Subcutaneous abdominal adipose tissue (tissue), 5 donors: ENCODE data around the gene KCNT1.

Experiments
- H3K27ac ChIP-seq: one replicate; pipeline ENCODE4 v1.7.0; 2013; ENCODE audit warnings: low read depth, mild to moderate bottlenecking, inconsistent platforms, low read length, moderate library complexity
- H3K27me3 ChIP-seq, 5 donors: one replicate each; pipeline ENCODE4 v1.7.0; 2013; ENCODE audit warnings: low read length in 5 of 5, inconsistent platforms in 1 of 5; ENCODE audit not compliant: control insufficient read depth in 5 of 5, insufficient read depth in 4 of 5
- H3K36me3 ChIP-seq, 5 donors: one replicate each; pipeline ENCODE4 v1.7.0; 2013; ENCODE audit warnings: low read length in 5 of 5; ENCODE audit not compliant: control insufficient read depth in 5 of 5, insufficient read depth in 5 of 5
- H3K4me1 ChIP-seq, 5 donors: one replicate each; pipeline ENCODE4 v1.7.0; 2013; ENCODE audit warnings: low read length in 5 of 5, mild to moderate bottlenecking in 3 of 5, moderate library complexity in 1 of 5; ENCODE audit not compliant: control insufficient read depth in 5 of 5, insufficient read depth in 5 of 5
- H3K4me3 ChIP-seq, 5 donors: one replicate each; pipeline ENCODE4 v1.7.0; 2013; ENCODE audit warnings: low read length in 5 of 5, low read depth in 1 of 5
- H3K9ac ChIP-seq, 5 donors: one replicate each; pipeline ENCODE4 v1.7.0; 2013; ENCODE audit warnings: low read length in 5 of 5, mild to moderate bottlenecking in 4 of 5, moderate library complexity in 3 of 5
- H3K9me3 ChIP-seq, 5 donors: one replicate each; pipeline ENCODE4 v1.7.0; 2013; ENCODE audit warnings: low read length in 5 of 5; ENCODE audit not compliant: control insufficient read depth in 5 of 5
- donor health status: healthy.
- donor health status: healthy.
- donor health status: healthy.
- donor health status: healthy.
- donor health status: healthy.

The KCNT1 gene

DNA sequence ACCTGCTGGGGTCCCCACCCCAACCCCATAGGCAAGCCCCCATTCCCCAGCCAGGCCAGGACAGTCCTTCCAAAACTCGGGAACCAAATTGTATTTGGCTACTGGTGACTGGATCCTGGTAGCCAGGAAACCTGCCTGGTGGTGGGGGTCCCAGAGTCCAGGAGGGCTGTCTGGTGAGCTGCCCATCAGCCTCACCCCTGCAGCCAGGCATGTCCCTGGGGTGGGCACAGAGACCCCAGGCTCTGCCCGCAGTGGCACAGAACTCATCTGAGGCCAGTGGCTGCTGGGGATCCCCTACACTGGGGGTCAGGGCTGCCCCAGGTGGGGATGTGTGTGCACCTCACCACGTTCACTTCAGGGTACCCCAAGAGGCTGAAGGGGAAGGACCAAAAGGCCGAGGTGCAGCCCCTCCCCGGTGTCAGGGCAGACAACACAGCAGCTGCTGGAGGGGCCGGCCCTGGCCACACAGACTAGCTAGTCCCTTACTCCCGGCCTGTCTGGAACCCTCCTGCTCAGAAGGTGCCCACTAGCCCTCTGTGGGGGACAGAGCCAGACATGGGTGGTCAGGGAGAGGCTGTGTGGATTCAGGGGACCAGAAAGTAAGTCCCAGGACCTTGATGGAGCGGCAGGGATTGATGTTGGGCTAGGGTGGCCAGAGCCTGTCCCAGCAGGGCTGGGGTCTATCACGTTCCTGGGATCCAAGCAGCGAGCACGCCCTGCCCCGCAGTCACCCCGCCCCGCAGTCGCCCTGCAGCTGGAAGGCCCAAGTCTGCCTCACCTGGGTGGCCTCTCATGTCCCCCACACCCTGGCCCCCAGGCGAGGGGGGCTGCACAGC, 91.5 kb downstream of the KCNT1 start:
- H3K4me3 ChIP-seq: no peak overlapping the region
- H3K27ac ChIP-seq: no peak overlapping the region
- peaks cover 11 to 36% (median 25%) of the 10 kb centered on the region in 5 donors for H3K27me3 ChIP-seq

GRCh38 chr9:135794057-135794335, 92.0 kb downstream of the KCNT1 start:
- Histone ChIP-seq H3K9ac (no peak overlapping the region), H3K27me3 (peaks cover 11 to 34% (median 20%) of the 10 kb centered on the region in 5 donors), H3K4me3 (no peak overlapping the region), H3K27ac (no peak overlapping the region), H3K9me3 (no peaks in the 10 kb centered on the region), H3K4me1 (peaks cover 0 to 3% (median 0%) of the 10 kb centered on the region in 5 donors), H3K36me3 (no peaks in the 10 kb centered on the region)

More for the DNA sequence above, 91.5 kb downstream of the KCNT1 start:
- H3K9ac ChIP-seq: no peak overlapping the region
- peaks cover 0 to 3% (median 0%) of the 10 kb centered on the region in 5 donors for H3K4me1 ChIP-seq
- no peaks in the 10 kb centered on the region for H3K36me3 ChIP-seq
- H3K9me3 ChIP-seq: no peaks in the 10 kb centered on the region

DNA sequence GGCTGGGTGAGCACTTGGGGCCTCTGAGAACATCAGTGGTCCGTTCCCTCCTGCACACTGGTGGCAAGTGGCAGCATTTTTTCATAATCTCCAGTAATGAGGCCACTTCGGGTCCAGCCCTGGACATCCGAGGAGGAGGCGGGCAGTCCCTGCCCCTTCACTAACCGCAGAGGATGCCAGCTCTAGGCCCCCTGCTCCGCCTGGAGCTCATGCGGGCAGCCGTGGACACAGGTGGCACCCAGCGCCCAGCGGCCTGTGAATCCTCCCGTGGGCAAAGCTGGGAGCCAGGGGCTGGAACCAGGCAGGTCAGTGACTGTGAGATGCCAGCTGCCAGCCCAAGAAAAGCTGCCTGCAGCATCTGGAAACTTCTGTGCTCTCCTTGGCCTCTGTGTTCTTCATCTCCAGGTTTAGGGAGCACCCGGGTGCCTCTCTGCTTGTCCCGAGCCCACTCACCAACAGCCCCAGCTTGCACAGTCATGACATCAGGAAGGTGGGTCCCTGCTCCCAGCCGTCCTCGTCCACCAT, 92.4 kb downstream of the KCNT1 start:
- Histone ChIP-seq H3K4me3 (no peak overlapping the region), H3K27ac (no peak overlapping the region), H3K4me1 (peaks cover 0 to 3% (median 0%) of the 10 kb centered on the region in 5 donors), H3K36me3 (no peaks in the 10 kb centered on the region), H3K9ac (no peak overlapping the region), H3K9me3 (no peaks in the 10 kb centered on the region), H3K27me3 (peaks cover 10 to 32% (median 19%) of the 10 kb centered on the region in 5 donors)

DNA sequence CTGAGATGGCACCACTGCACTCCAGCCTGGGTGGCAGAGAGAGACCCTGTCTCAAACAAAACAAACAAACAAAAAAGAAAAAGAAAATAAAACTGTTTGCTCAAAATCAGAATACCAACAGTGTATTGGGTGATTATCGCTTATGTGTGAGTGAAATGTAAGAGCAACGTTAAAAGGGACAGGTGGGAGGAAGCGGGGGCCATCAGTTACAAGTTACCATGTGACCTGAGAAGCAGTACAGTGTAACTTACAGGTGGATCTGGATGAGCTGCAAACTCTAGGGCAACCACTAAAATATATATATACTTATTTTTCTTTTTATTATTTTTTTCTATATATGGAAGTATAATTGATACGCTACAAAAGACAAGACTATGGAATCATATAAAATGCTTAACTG, 93.4 kb downstream of the KCNT1 start:
- H3K27me3 ChIP-seq: peaks cover 6 to 27% (median 19%) of the 10 kb centered on the region in 5 donors
- no peaks in the 10 kb centered on the region for H3K36me3 ChIP-seq
- no peaks in the 10 kb centered on the region for H3K9me3 ChIP-seq

GRCh38 chr9:135796784-135797485, 95.0 kb downstream of the KCNT1 start:
- no peak overlapping the region for H3K27ac ChIP-seq
- peaks cover 0 to 3% (median 0%) of the 10 kb centered on the region in 5 donors for H3K4me1 ChIP-seq
- H3K9ac ChIP-seq: no peak overlapping the region

More for the DNA sequence above, 93.4 kb downstream of the KCNT1 start:
- no peak overlapping the region for H3K4me3 ChIP-seq
- no peak overlapping the region for H3K9ac ChIP-seq
- H3K4me1 ChIP-seq: peaks cover 0 to 3% (median 0%) of the 10 kb centered on the region in 5 donors
- H3K27ac ChIP-seq: no peak overlapping the region

GRCh38 chr9:135797507-135798262, 95.7 kb downstream of the KCNT1 start:
- H3K4me3 ChIP-seq: no peak overlapping the region

More at GRCh38 chr9:135796784-135797485, 95.0 kb downstream of the KCNT1 start:
- Histone ChIP-seq H3K36me3 (no peaks in the 10 kb centered on the region), H3K9me3 (no peaks in the 10 kb centered on the region), H3K27me3 (peaks cover 2 to 18% (median 15%) of the 10 kb centered on the region in 5 donors), H3K4me3 (no peak overlapping the region)

DNA sequence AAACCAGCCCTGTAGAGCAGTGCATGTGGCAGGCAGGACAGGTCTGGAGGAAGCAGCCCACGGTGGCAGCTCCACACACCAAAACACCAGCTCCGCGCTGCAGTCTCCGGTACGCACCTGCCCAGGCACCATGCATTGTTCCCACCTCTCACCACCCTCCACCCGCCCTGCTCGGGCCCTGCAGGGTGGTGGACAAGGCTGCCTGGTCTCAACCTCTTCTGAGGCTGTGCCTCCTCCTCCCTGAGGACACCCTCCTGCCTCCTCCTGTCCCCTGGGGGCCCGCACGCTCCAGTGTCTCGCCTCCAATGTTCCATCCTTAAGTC, 96.2 kb downstream of the KCNT1 start:
- H3K27ac ChIP-seq: no peak overlapping the region
- no peak overlapping the region for H3K4me3 ChIP-seq
- no peaks in the 10 kb centered on the region for H3K9me3 ChIP-seq
- H3K36me3 ChIP-seq: no peaks in the 10 kb centered on the region
- H3K9ac ChIP-seq: no peak overlapping the region
- H3K4me1 ChIP-seq: peaks cover 0 to 3% (median 0%) of the 10 kb centered on the region in 5 donors
- H3K27me3 ChIP-seq: peaks cover 0 to 16% (median 14%) of the 10 kb centered on the region in 5 donors

More at GRCh38 chr9:135797507-135798262, 95.7 kb downstream of the KCNT1 start:
- no peak overlapping the region for H3K9ac ChIP-seq
- H3K36me3 ChIP-seq: no peaks in the 10 kb centered on the region
- H3K9me3 ChIP-seq: no peaks in the 10 kb centered on the region
- H3K27me3 ChIP-seq: peaks cover 0 to 16% (median 15%) of the 10 kb centered on the region in 5 donors
- H3K27ac ChIP-seq: no peak overlapping the region
- peaks cover 0 to 3% (median 0%) of the 10 kb centered on the region in 5 donors for H3K4me1 ChIP-seq

DNA sequence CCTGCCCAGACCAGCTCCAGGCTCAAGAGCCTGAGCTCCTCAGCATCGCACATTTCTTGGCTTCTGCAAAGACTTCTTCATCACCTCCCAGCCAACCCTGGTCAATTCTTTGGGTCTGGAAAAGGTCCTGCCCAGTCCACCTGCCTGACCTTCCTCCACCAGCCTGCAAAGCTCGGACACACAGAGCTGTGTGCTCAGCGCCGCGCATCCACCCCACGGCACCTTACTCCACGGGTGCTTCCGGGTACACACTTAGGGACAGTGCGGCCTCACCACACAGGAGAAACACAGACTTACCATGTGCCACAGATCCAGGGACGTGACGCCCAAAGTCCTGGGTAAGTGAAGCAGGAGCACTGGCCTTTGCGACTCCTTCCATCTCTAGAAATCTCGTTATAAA, 97.3 kb downstream of the KCNT1 start:
- Histone ChIP-seq H3K9ac (no peak overlapping the region), H3K4me3 (no peak overlapping the region), H3K4me1 (peaks cover 0 to 3% (median 0%) of the 10 kb centered on the region in 5 donors), H3K27me3 (peaks cover 0 to 15% (median 7%) of the 10 kb centered on the region in 5 donors), H3K27ac (no peak overlapping the region), H3K9me3 (no peaks in the 10 kb centered on the region), H3K36me3 (no peaks in the 10 kb centered on the region)

DNA sequence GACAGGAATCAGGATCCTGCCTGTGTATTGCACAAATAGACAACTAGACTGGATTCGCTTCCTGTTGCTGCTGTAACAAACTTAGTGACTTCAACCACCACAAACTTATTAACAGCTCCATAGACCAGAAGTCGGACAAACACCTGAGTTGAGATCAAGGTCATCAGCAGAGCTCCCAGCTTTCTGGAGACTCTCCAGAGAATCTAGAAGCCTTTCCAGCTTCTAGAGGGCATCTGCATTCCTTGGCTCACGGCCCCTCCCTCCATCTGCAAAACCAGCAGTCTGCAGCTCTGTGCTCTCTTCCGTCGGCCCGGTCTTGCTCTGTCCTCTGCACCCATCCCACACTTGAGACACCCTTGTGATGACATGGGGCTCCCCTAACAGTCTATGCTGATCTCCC, 99.1 kb downstream of the KCNT1 start:
- Histone ChIP-seq H3K4me1 (peaks cover 0 to 3% (median 0%) of the 10 kb centered on the region in 5 donors), H3K4me3 (no peak overlapping the region), H3K9ac (no peak overlapping the region), H3K9me3 (no peaks in the 10 kb centered on the region), H3K27ac (no peak overlapping the region), H3K36me3 (no peaks in the 10 kb centered on the region), H3K27me3 (peaks cover 0 to 15% (median 7%) of the 10 kb centered on the region in 5 donors)
